Neural progenitor cell (in vitro differentiated cells): ENCODE measurements around the gene PARP8.

ENCODE experiments used
- CTCF ChIP-seq: fragments of 200-600 bp; sonication (generic); IDR thresholded peaks from 2 replicates; pipeline ENCODE4 v1.5.1; 2017; ENCODE audit warnings: antibody characterized with exemption, mild to moderate bottlenecking
- EZH2 ChIP-seq: fragments of 200-600 bp; sonication (generic); IDR thresholded peaks from 2 replicates; pipeline ENCODE4 v1.6.1; 2017; ENCODE audit warnings: antibody characterized with exemption, mild to moderate bottlenecking, moderate library complexity
- EZH2phosphoT487 ChIP-seq: fragments of 200-600 bp; sonication (generic); IDR thresholded peaks from 2 replicates; pipeline ENCODE4 v1.6.1; 2017; ENCODE audit warnings: antibody characterized with exemption

GRCh38 chr5:50733741-50734140, 67.3 kb downstream of the PARP8 start:
- no peak for TF ChIP-seq CTCF
- TF ChIP-seq EZH2phosphoT487 = no peak
- TF ChIP-seq EZH2 = no peak
